SK-N-SH treated with all-trans-retinoic acid at 6 μM for 48 hours (cell line): Measurements from ENCODE around the gene DOCK7.
"Not testable (repeated sequence)": the region's sequence is repeated elsewhere in the genome, so short reads cannot be mapped to it uniquely, and the experiment has no call there.

ENCODE experiments used
- ATAC-seq: fragments of 200-7000 bp; cut with Tn5 transposase; 3 replicates; pipeline ENCODE4 v1.9.1; 2020; ENCODE audit warnings: mild to moderate bottlenecking, moderate library complexity
- ARNTL ChIP-seq: fragments of 450-650 bp; formaldehyde crosslinking; IDR thresholded peaks from 2 replicates; pipeline ENCODE4 v1.5.0; 2020; ENCODE audit warnings: low read depth, mild to moderate bottlenecking, moderate library complexity, borderline replicate concordance
- CSDC2 ChIP-seq: fragments of 250-450 bp; sonication (Bioruptor Pico); IDR thresholded peaks from 2 replicates; pipeline ENCODE4 v1.5.0; 2020; ENCODE audit warnings: mild to moderate bottlenecking, moderate library complexity
- ESRRG ChIP-seq: fragments of 250-450 bp; sonication (Bioruptor Pico); IDR thresholded peaks from 2 replicates; pipeline ENCODE4 v1.6.1; 2021; ENCODE audit warnings: mild to moderate bottlenecking
- ISL1 ChIP-seq: fragments of 250-450 bp; sonication (Bioruptor Pico); IDR thresholded peaks from 2 replicates; pipeline ENCODE4 v2.1.2; 2022; ENCODE audit warnings: mild to moderate bottlenecking, moderate library complexity
- PPARA ChIP-seq: fragments of 250-450 bp; sonication (Bioruptor Pico); IDR thresholded peaks from 2 replicates; pipeline ENCODE4 v1.5.0; 2020; ENCODE audit warnings: mild to moderate bottlenecking, borderline replicate concordance
- TCF4 ChIP-seq: fragments of 250-450 bp; sonication (Bioruptor Pico); IDR thresholded peaks from 2 replicates; pipeline ENCODE4 v1.8.0; 2021; ENCODE audit warnings: mild to moderate bottlenecking, moderate library complexity, borderline replicate concordance
- TOX ChIP-seq: fragments of 250-450 bp; sonication (Bioruptor Pico); IDR thresholded peaks from 2 replicates; pipeline ENCODE4 v1.8.0; 2021; ENCODE audit warnings: mild to moderate bottlenecking, moderate library complexity, borderline replicate concordance
- ZC3H10 ChIP-seq: fragments of 250-450 bp; sonication (Bioruptor Pico); IDR thresholded peaks from 2 replicates; pipeline ENCODE4 v1.5.1; 2021; ENCODE audit warnings: mild to moderate bottlenecking, moderate library complexity
- ZFP3 ChIP-seq: fragments of 250-450 bp; sonication (Bioruptor Pico); IDR thresholded peaks from 2 replicates; pipeline ENCODE4 v1.5.0; 2020; ENCODE audit warnings: mild to moderate bottlenecking, moderate library complexity
- ZFP30 ChIP-seq: fragments of 450-650 bp; formaldehyde crosslinking; IDR thresholded peaks from 2 replicates; pipeline ENCODE4 v1.5.0; 2022; ENCODE audit warnings: mild to moderate bottlenecking, moderate library complexity
- ZNF565 ChIP-seq: fragments of 450-650 bp; formaldehyde crosslinking; conservative IDR thresholded peaks from 2 replicates; pipeline ENCODE4 v1.5.0; 2020; ENCODE audit warnings: low read depth, mild to moderate bottlenecking, moderate library complexity
- ZNF70 ChIP-seq: fragments of 450-650 bp; formaldehyde crosslinking; IDR thresholded peaks from 2 replicates; pipeline ENCODE4 v1.5.0; 2020; ENCODE audit warnings: mild to moderate bottlenecking, moderate library complexity
- ZNF8 ChIP-seq: fragments of 450-650 bp; formaldehyde crosslinking; IDR thresholded peaks from 2 replicates; pipeline ENCODE4 v1.5.0; 2020; ENCODE audit warnings: mild to moderate bottlenecking, moderate library complexity
- TF ChIP-seq, protein P1 (sequence below): fragments of 250-450 bp; sonication (Bioruptor Pico); IDR thresholded peaks from 2 replicates; pipeline ENCODE4 v1.5.1; 2020; ENCODE audit warnings: low read depth, mild to moderate bottlenecking, moderate library complexity
- TF ChIP-seq, protein P2 (sequence below): fragments of 250-450 bp; sonication (Bioruptor Pico); IDR thresholded peaks from 2 replicates; pipeline ENCODE4 v1.8.0; 2020; ENCODE audit warnings: mild to moderate bottlenecking, moderate library complexity, borderline replicate concordance
- TF ChIP-seq, protein P3 (sequence below): fragments of 250-450 bp; sonication (Bioruptor Pico); IDR thresholded peaks from 2 replicates; pipeline ENCODE4 v1.5.0; 2020; ENCODE audit warnings: mild to moderate bottlenecking, moderate library complexity
- TF ChIP-seq, protein P4 (sequence below): fragments of 250-450 bp; sonication (Bioruptor Pico); IDR thresholded peaks from 2 replicates; pipeline ENCODE4 v1.5.1; 2021; ENCODE audit warnings: mild to moderate bottlenecking, moderate library complexity

Gene DOCK7

DNA sequence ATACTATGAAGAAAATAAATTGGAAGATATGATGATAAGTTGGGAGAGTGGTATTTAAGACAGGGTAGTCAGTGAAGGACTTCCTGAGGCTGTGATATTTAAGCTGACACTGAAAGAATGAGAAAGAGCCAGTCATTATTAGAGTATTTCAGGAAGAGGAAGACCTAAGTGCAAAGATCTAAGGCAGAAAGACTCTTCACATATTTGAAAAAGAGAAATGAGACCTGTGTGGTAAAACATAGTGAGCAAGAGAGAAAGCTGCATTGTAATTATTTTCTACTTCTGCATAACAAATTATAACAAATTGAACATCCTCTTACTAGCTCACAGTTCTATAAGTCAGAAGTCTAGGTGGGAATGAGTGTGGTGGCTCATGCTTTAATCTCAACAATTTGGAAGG, 34.6 kb upstream of the DOCK7 start:
- TF ChIP-seq ZC3H10 (CRISPR knock-in tag) (no peak), ZFP30 (CRISPR knock-in tag) (no peak), ARNTL (CRISPR knock-in tag) (no peak), TCF4 (CRISPR knock-in tag) (no peak), TOX (CRISPR knock-in tag) (no peak), ZNF565 (CRISPR knock-in tag) (no peak), PPARA (no peak), ESRRG (CRISPR knock-in tag) (no peak), ISL1 (CRISPR knock-in tag) (no peak)
- TF ChIP-seq, protein P1, sequence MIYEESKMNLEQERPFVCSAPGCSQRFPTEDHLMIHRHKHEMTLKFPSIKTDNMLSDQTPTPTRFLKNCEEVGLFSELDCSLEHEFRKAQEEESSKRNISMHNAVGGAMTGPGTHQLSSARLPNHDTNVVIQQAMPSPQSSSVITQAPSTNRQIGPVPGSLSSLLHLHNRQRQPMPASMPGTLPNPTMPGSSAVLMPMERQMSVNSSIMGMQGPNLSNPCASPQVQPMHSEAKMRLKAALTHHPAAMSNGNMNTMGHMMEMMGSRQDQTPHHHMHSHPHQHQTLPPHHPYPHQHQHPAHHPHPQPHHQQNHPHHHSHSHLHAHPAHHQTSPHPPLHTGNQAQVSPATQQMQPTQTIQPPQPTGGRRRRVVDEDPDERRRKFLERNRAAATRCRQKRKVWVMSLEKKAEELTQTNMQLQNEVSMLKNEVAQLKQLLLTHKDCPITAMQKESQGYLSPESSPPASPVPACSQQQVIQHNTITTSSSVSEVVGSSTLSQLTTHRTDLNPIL: no peak
- TF ChIP-seq, protein P2, sequence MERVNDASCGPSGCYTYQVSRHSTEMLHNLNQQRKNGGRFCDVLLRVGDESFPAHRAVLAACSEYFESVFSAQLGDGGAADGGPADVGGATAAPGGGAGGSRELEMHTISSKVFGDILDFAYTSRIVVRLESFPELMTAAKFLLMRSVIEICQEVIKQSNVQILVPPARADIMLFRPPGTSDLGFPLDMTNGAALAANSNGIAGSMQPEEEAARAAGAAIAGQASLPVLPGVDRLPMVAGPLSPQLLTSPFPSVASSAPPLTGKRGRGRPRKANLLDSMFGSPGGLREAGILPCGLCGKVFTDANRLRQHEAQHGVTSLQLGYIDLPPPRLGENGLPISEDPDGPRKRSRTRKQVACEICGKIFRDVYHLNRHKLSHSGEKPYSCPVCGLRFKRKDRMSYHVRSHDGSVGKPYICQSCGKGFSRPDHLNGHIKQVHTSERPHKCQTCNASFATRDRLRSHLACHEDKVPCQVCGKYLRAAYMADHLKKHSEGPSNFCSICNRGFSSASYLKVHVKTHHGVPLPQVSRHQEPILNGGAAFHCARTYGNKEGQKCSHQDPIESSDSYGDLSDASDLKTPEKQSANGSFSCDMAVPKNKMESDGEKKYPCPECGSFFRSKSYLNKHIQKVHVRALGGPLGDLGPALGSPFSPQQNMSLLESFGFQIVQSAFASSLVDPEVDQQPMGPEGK (CRISPR knock-in tag): no peak
- TF ChIP-seq, protein P3, sequence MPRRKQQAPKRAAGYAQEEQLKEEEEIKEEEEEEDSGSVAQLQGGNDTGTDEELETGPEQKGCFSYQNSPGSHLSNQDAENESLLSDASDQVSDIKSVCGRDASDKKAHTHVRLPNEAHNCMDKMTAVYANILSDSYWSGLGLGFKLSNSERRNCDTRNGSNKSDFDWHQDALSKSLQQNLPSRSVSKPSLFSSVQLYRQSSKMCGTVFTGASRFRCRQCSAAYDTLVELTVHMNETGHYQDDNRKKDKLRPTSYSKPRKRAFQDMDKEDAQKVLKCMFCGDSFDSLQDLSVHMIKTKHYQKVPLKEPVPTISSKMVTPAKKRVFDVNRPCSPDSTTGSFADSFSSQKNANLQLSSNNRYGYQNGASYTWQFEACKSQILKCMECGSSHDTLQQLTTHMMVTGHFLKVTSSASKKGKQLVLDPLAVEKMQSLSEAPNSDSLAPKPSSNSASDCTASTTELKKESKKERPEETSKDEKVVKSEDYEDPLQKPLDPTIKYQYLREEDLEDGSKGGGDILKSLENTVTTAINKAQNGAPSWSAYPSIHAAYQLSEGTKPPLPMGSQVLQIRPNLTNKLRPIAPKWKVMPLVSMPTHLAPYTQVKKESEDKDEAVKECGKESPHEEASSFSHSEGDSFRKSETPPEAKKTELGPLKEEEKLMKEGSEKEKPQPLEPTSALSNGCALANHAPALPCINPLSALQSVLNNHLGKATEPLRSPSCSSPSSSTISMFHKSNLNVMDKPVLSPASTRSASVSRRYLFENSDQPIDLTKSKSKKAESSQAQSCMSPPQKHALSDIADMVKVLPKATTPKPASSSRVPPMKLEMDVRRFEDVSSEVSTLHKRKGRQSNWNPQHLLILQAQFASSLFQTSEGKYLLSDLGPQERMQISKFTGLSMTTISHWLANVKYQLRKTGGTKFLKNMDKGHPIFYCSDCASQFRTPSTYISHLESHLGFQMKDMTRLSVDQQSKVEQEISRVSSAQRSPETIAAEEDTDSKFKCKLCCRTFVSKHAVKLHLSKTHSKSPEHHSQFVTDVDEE: no peak
- no peak for ATAC-seq

DNA sequence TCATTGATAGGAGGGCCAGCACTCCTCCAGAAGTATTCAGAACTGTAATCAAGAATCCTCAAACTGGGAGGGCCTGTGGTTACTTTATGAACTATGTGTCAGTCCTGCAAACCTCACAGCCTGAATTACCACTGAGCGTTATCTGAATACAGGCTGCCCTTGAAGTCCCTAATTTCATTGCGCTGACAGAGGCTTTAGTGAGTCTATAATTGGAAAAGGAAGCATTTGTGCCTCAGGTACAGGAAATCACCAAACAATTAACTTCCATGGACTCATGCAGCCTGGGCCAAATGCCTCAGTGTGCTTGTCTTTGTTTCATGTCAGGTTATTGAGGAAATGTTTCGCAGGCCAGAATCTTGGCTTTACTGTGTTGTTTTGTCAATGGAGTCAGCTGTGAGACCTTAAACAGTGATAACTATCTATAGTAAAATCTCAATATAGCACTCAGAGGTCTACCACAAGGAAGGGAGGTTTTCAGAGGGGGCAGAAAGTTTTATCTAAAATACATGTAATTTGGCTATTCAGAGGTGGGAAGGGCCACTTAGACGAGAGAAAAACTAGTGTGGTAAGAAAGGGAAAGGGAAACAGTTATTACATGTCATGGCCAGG, 32.9 kb upstream of the DOCK7 start:
- no peak for ATAC-seq
- TF ChIP-seq, protein P1: no peak
- no peak for TF ChIP-seq ZC3H10 (CRISPR knock-in tag)
- TF ChIP-seq ARNTL (CRISPR knock-in tag): no peak
- TF ChIP-seq ZFP30 (CRISPR knock-in tag): no peak
- TF ChIP-seq ZNF8: peak; percentile 39
- peak; percentile 46; the same call in 1 of the 2 replicates for TF ChIP-seq ZNF70 (CRISPR knock-in tag)
- no peak for TF ChIP-seq ZFP3 (CRISPR knock-in tag)

DNA sequence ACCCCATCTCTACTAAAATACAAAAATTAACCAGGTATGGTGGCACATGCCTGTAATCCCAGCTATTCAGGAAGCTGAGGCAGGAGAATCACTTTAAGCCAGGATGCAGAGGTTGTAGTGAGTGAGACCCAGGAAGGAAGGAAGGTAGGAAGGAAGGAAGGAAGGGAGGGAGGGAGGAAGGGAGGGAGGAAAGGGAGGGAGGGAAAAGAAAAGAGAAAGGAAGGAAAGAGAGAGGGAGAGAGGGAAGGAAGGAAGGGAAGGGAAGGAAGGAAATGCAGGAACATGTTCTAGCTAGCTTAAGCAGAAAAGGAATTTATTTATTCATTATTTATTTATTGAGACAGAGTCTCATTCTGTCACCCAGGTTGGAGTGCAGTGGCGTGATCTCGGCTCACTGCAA, 30.2 kb upstream of the DOCK7 start:
- not testable (repeated sequence) for ATAC-seq

DNA sequence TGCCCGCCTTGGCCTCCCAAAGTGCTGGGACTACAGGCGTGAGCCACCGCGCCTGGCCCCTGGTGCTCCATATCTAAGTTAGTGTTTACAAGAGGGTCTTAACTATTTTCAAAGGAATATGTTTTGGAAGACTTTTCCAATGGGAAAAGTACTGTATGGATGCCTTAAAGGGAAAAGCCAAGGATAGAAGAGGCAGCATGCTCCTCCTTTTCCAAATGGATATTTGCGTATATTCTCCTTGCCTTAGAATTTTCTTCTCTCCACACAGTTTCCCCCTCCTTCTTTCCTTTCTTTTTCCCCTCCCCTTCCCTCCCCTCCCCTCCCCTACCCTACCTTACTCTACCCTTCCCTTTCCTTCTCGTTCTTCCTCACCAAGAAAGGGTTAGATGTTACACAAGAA, 29.3 kb upstream of the DOCK7 start:
- no peak for TF ChIP-seq ZNF8
- TF ChIP-seq, protein P3: no peak
- TF ChIP-seq CSDC2 (CRISPR knock-in tag): no peak
- TF ChIP-seq ZFP3 (CRISPR knock-in tag): no peak
- TF ChIP-seq TOX (CRISPR knock-in tag): no peak
- no peak for TF ChIP-seq ZNF70 (CRISPR knock-in tag)
- TF ChIP-seq, protein P4, sequence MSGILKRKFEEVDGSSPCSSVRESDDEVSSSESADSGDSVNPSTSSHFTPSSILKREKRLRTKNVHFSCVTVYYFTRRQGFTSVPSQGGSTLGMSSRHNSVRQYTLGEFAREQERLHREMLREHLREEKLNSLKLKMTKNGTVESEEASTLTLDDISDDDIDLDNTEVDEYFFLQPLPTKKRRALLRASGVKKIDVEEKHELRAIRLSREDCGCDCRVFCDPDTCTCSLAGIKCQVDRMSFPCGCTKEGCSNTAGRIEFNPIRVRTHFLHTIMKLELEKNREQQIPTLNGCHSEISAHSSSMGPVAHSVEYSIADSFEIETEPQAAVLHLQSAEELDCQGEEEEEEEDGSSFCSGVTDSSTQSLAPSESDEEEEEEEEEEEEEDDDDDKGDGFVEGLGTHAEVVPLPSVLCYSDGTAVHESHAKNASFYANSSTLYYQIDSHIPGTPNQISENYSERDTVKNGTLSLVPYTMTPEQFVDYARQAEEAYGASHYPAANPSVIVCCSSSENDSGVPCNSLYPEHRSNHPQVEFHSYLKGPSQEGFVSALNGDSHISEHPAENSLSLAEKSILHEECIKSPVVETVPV: no peak
- TF ChIP-seq, protein P1: no peak
- ATAC-seq: no peak
